Activated T-cell treated with anti-CD3 and anti-CD28 coated beads, Interleukin-2, amount 50 U/mL, for 72 hours (primary cell): ENCODE measurements around the gene EIF4EBP2. TPM values are rescaled to one million over a fixed set of nuclear protein-coding genes. Genes with fewer than 3 reads are reported as not detected.

Experiments
- ATAC-seq, 2 donors: fragments of 150-1000 bp; cut with Tn5 transposase; replicated peaks in 1 of 2; 2 replicates each; pipeline ENCODE4 v1.10.0; 2021; ENCODE audit warnings: moderate library complexity in 2 of 2, mild to moderate bottlenecking in 1 of 2
- DNase-seq, 2 donors: peaks; one replicate each; pipeline ENCODE4 v3.0.0; 2021 to 2022; ENCODE audit warnings: mixed read lengths in 1 of 2
- H3K27ac Mint-ChIP-seq: one replicate; pipeline ENCODE4 v1.8.0; 2022; ENCODE audit warnings: mild to moderate bottlenecking, moderate library complexity, mixed read lengths
- H3K27me3 Mint-ChIP-seq: one replicate; pipeline ENCODE4 v1.8.0; 2022; ENCODE audit warnings: low read depth, mixed read lengths
- H3K36me3 Mint-ChIP-seq, 2 donors: one replicate each; pipeline ENCODE4 v1.8.0; 2022; ENCODE audit warnings: mixed read lengths in 2 of 2, mild to moderate bottlenecking in 1 of 2; ENCODE audit not compliant: insufficient read depth in 2 of 2
- H3K4me1 Mint-ChIP-seq: one replicate; pipeline ENCODE4 v1.8.0; 2022; ENCODE audit warnings: low read depth, mixed read lengths
- H3K4me3 Mint-ChIP-seq, 2 donors: one replicate each; pipeline ENCODE4 v1.8.0; 2022; ENCODE audit warnings: mild to moderate bottlenecking in 2 of 2, mixed read lengths in 2 of 2, moderate library complexity in 2 of 2
- H3K9me3 Mint-ChIP-seq, 2 donors: one replicate each; pipeline ENCODE4 v1.8.0; 2022; ENCODE audit warnings: mixed read lengths in 2 of 2
- total RNA-seq, 2 donors: library from RNA; stranded (reverse); gene quantifications; one replicate each; pipeline ENCODE4 v1.2.3, GENCODE V29; 2022

EIF4EBP2 gene
- total RNA-seq, 2 donors from 2014 or later: 23.6 to 24.3 TPM

DNA sequence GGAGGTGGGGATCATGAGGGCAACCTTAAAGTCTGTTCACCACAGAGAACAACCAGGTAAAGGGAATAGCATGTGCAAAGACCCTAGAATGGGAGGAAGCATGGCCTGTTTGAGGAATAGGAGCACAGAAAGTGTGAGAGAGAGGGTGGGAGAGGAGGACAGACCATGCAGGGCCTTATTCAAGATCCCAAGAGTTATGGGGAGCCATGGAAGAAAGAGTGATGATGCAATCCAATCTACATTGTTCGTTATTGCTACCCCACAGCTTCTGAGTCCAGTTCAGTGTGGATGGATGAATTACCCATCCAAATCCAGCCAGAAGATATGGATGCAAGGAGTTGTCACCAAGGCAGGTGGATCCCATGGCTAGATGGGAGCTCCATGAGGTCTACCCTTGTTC is 7.8 kb upstream of the EIF4EBP2 start:
- Mint-ChIP-seq H3K9me3 (no peaks in the 10 kb centered on the region), H3K36me3 (no peaks in the 10 kb centered on the region), H3K4me3 (no peak overlapping the region), H3K27me3 (peaks cover 16% of the 10 kb centered on the region), H3K27ac (no peak overlapping the region), H3K4me1 (no peaks in the 10 kb centered on the region)
- no peak for ATAC-seq
- no peak for DNase-seq

- ATAC-seq: no peak
- Mint-ChIP-seq H3K36me3 (no peaks in the 10 kb centered on the region), H3K4me3 (no peak overlapping the region), H3K9me3 (no peaks in the 10 kb centered on the region), H3K4me1 (peaks cover 13% of the 10 kb centered on the region), H3K27ac (no peak overlapping the region), H3K27me3 (peaks cover 7% of the 10 kb centered on the region)
- no peak for DNase-seq
Measured at GRCh38 chr10:70399177-70399576, 4.8 kb upstream of the EIF4EBP2 start.

DNA sequence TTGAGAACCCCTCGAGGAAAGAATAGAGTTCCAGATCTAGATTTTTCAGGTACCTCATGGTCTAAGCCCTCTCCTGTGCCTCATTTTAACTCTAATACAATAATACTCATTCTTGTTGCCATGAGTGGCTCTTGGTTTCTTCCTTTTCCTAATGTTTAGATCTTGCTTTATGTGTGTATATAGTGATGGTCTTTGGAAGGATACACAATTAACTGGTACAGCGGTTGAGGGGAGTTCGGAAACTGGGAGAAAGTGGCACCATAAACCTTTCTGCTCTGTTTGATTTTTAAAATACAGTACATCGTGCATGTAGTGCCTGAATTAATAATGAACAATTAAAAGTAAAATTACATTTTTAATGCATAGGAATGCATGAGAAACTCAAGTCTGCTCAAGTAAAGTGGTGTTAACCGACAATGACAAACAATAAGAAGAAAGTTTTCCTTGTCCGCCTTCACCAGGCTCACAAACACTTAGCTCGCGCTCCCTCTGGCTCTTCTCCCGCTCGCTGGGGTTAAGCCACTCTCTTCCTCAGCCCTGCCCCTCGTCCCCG is 386 bp upstream of the EIF4EBP2 start:
- no peaks in the 10 kb centered on the region for H3K9me3 Mint-ChIP-seq
- peaks cover 43% of the 10 kb centered on the region for H3K4me1 Mint-ChIP-seq
- peak overlapping the region; percentile 94 to 95 for H3K4me3 Mint-ChIP-seq
- H3K27me3 Mint-ChIP-seq: no peaks in the 10 kb centered on the region
- DNase-seq (no peak), ATAC-seq (no peak)
- H3K36me3 Mint-ChIP-seq: peaks cover 4% of the 10 kb centered on the region in 2 donors
- peak overlapping the region; percentile 58 for H3K27ac Mint-ChIP-seq

GRCh38 chr10:70404787-70405036 is 767 bp downstream of the EIF4EBP2 start:
- ATAC-seq (no peak), DNase-seq (no peak)
- Mint-ChIP-seq H3K4me1 (peaks cover 52% of the 10 kb centered on the region), H3K27ac (peak overlapping the region; percentile 73), H3K9me3 (no peaks in the 10 kb centered on the region), H3K4me3 (peak overlapping the region; percentile 94 to 95), H3K36me3 (peaks cover 4 to 8% of the 10 kb centered on the region in 2 donors), H3K27me3 (no peaks in the 10 kb centered on the region)

- DNase-seq (peak; percentile 23 to 34), ATAC-seq (peak in 1 of 2 donors; percentile 34)
- Mint-ChIP-seq H3K4me3 (peak overlapping the region; percentile 94 to 95), H3K27me3 (no peaks in the 10 kb centered on the region), H3K36me3 (peaks cover 4 to 10% of the 10 kb centered on the region in 2 donors), H3K27ac (peak overlapping the region; percentile 73), H3K9me3 (no peaks in the 10 kb centered on the region), H3K4me1 (peaks cover 55% of the 10 kb centered on the region)
Measured at GRCh38 chr10:70405037-70405824, 1.3 kb downstream of the EIF4EBP2 start.

GRCh38 chr10:70409772-70410171 is 5.8 kb downstream of the EIF4EBP2 start:
- DNase-seq (no peak), ATAC-seq (no peak)
- Mint-ChIP-seq H3K27me3 (no peaks in the 10 kb centered on the region), H3K36me3 (peaks cover 2 to 17% of the 10 kb centered on the region in 2 donors), H3K9me3 (no peaks in the 10 kb centered on the region), H3K4me1 (peaks cover 61% of the 10 kb centered on the region), H3K27ac (peak overlapping the region; percentile 5), H3K4me3 (no peak overlapping the region)

GRCh38 chr10:70410608-70411007 is 6.7 kb downstream of the EIF4EBP2 start:
- Mint-ChIP-seq H3K27ac (peak overlapping the region; percentile 29), H3K4me1 (peaks cover 56% of the 10 kb centered on the region), H3K4me3 (no peak overlapping the region), H3K36me3 (peaks cover 0 to 18% of the 10 kb centered on the region in 2 donors), H3K9me3 (no peaks in the 10 kb centered on the region), H3K27me3 (no peaks in the 10 kb centered on the region)
- ATAC-seq (no peak), DNase-seq (no peak)

DNA sequence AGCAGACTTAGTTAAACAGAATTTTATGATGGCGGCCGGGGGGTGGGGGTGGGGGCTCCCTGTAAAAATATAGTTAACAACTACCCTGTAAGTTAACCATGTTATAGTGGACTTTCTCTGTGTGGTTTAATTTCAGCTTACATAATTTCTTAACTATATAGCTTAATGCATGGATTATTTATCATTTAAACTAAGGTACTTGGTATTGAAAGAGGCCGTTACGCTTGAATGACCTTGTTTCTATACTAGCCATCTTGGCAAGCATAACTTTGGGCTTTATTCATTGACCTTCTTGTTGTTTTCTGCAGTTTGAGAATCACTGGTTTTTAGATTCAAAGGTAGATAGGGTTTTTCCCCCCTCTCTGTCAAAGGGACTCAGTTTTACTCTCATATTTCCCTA is 8.4 kb downstream of the EIF4EBP2 start:
- H3K27me3 Mint-ChIP-seq: no peaks in the 10 kb centered on the region
- no peak overlapping the region for H3K4me3 Mint-ChIP-seq
- peaks cover 0 to 18% of the 10 kb centered on the region in 2 donors for H3K36me3 Mint-ChIP-seq
- ATAC-seq (no peak), DNase-seq (no peak)
- peaks cover 49% of the 10 kb centered on the region for H3K4me1 Mint-ChIP-seq
- H3K27ac Mint-ChIP-seq: no peak overlapping the region
- H3K9me3 Mint-ChIP-seq: no peaks in the 10 kb centered on the region

DNA sequence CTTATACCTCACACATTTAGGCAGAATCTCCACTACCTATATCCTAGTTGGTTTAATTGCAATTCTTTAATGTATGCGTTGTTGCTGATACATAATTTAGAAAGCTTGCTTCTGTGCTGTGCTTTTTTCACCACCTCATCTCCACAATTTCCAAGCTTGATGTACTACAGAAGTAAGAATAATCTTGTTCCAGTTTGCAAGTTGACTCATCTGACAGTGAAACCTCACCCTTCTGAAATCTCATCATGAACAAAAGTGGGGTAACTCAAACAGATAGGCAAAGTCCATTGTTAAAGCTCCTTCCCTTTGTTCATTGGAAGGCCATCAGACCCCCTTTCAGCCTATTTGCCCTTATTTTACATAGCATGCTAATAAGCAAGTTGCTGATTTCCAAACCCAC is 13.6 kb downstream of the EIF4EBP2 start:
- DNase-seq (no peak), ATAC-seq (peak; percentile 82 to 83)
- Mint-ChIP-seq H3K9me3 (no peaks in the 10 kb centered on the region), H3K4me1 (peaks cover 25% of the 10 kb centered on the region), H3K27ac (peak overlapping the region; percentile 70), H3K36me3 (peaks cover 0 to 4% of the 10 kb centered on the region in 2 donors), H3K4me3 (peak overlapping the region; percentile 58 to 71), H3K27me3 (no peaks in the 10 kb centered on the region)

GRCh38 chr10:70418229-70418628 is 14.3 kb downstream of the EIF4EBP2 start:
- peak; percentile 13 to 19 for DNase-seq
- Mint-ChIP-seq H3K4me3 (peak overlapping the region; percentile 58 to 71), H3K27ac (peak overlapping the region; percentile 70), H3K9me3 (no peaks in the 10 kb centered on the region), H3K4me1 (peaks cover 25% of the 10 kb centered on the region), H3K27me3 (no peaks in the 10 kb centered on the region), H3K36me3 (peaks cover 2 to 8% of the 10 kb centered on the region in 2 donors)
- ATAC-seq: peak; percentile 66 to 69

DNA sequence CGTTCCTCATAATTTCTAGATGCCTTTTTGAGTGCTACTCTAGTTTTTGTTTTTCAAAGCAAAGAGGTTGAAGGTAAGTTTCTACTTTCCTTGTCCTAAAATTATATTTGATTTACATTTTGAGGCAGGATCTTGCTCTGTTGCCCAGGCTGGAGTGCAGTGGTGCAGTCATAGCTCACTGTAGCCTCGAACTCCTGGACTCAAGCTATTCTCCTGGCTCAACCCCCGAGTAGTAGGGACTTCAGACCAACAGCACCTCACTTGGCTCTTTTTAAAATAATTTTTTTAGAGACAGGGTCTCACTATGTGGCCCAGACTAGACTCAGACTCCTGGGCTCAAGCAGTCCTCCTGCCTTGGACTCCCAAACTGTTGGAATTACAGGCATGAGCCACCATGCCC is 14.8 kb downstream of the EIF4EBP2 start:
- peaks cover 25% of the 10 kb centered on the region for H3K4me1 Mint-ChIP-seq

GRCh38 chr10:70424320-70424719 is 20.4 kb downstream of the EIF4EBP2 start:
- ATAC-seq (no peak), DNase-seq (no peak)
- no peaks in the 10 kb centered on the region for H3K9me3 Mint-ChIP-seq
- H3K27me3 Mint-ChIP-seq: no peaks in the 10 kb centered on the region
- H3K27ac Mint-ChIP-seq: no peak overlapping the region
- H3K4me3 Mint-ChIP-seq: no peak overlapping the region
- H3K4me1 Mint-ChIP-seq: no peaks in the 10 kb centered on the region
- peaks cover 5 to 10% of the 10 kb centered on the region in 2 donors for H3K36me3 Mint-ChIP-seq

More for the DNA sequence above, 14.8 kb downstream of the EIF4EBP2 start:
- Mint-ChIP-seq H3K27ac (no peak overlapping the region), H3K4me3 (no peak overlapping the region), H3K9me3 (no peaks in the 10 kb centered on the region), H3K27me3 (no peaks in the 10 kb centered on the region), H3K36me3 (peaks cover 2 to 11% of the 10 kb centered on the region in 2 donors)
- no peak for ATAC-seq
- no peak for DNase-seq

DNA sequence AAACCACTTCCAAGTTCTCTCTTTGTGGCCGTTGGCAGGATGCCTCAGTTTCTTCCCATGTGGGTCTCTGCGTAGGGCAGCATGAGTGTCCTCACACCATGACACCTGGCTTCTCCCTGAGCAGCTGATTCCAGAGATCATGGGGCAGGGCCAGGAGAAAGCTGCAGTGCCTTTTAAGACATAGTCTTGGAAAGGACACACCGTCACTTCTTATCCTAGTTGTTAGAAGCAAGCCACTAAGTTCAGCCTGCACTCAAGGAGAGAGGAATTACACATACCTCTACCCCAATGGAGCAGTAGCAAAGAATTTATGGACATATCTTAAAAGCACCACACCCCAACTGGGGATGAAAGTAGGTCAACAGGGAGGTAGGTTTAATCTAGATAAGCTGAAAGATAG is 21.2 kb downstream of the EIF4EBP2 start:
- no peaks in the 10 kb centered on the region for H3K4me1 Mint-ChIP-seq
- ATAC-seq (no peak), DNase-seq (no peak)
- H3K27me3 Mint-ChIP-seq: no peaks in the 10 kb centered on the region
- no peak overlapping the region for H3K27ac Mint-ChIP-seq
- no peaks in the 10 kb centered on the region for H3K9me3 Mint-ChIP-seq
- peaks cover 5 to 10% of the 10 kb centered on the region in 2 donors for H3K36me3 Mint-ChIP-seq
- no peak overlapping the region for H3K4me3 Mint-ChIP-seq

DNA sequence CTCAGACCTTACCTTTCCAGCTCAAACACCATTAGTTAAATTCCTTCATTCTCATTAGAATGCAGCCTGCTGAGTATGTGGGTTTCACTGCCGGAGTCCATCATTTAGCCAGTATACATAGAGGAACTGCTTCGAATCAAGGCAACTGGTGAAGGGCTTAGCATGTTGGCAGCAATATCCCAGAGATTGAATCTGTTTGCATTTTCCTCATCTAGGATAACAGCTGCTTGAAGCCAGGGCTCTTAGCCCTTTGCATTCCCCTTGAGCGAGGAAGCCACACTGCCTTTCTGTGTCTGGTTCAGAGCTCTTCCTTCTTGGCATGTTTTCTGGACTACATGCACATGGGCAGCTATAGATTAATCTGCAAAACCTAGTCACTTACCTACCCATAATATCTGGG is 22.9 kb downstream of the EIF4EBP2 start:
- Mint-ChIP-seq H3K4me3 (no peak overlapping the region), H3K4me1 (peaks cover 3% of the 10 kb centered on the region), H3K27me3 (no peaks in the 10 kb centered on the region), H3K27ac (no peak overlapping the region), H3K9me3 (no peaks in the 10 kb centered on the region), H3K36me3 (peaks cover 5 to 10% of the 10 kb centered on the region in 2 donors)
- ATAC-seq: no peak
- DNase-seq: no peak
